HepG2 (cell line): ENCODE measurements around the gene BRCA1. TPM values are rescaled to one million over a fixed set of nuclear protein-coding genes. Genes with fewer than 3 reads are reported as not detected.
"Not testable (repeated sequence)": the region's sequence is repeated elsewhere in the genome, so short reads cannot be mapped to it uniquely, and the experiment has no call there.

Experiments
- ATAC-seq: fragments of 200-7000 bp; cut with Tn5 transposase; 3 replicates; pipeline ENCODE4 v1.9.1; 2020; ENCODE audit warnings: mild to moderate bottlenecking, moderate library complexity
- BruUV-seq: library from RNA; stranded (reverse); fragments of 400-500 nt; replicated peaks from 2 replicates; lab custom pipeline; 2021; lab: Mats Ljungman, UMichigan
- CTCF ChIA-PET: fragments of 300-600 bp; formaldehyde crosslinking; extraction: SDS; loops from one replicate; lab custom pipeline; 2021; ENCODE audit warnings: low total read pairs, inconsistent platforms, low intra/inter-chr PET ratio; lab: Yijun Ruan, JAX
- POLR2A ChIA-PET: fragments of 350-600 bp; sonication (Branson Sonifier 250); formaldehyde crosslinking; loops from one replicate; lab custom pipeline; 2020; ENCODE audit warnings: antibody characterized with exemption, inconsistent platforms; lab: Yijun Ruan, JAX
- DNase-seq: peaks from one replicate; pipeline ENCODE4 v3.0.0-alpha.2; 2015; ENCODE audit warnings: low spot score
- FAIRE-seq: peaks from 3 replicates; lab custom pipeline; 2011; peaks lifted over from hg19 to GRCh38; lab: Jason Lieb, UNC
- H2AFZ ChIP-seq: one replicate; pipeline ENCODE4 v1.6.1; 2011; ENCODE audit warnings: low read length, inconsistent platforms
- H3K27ac ChIP-seq: fragments of 300-600 bp; 3 replicates; pipeline ENCODE4 v1.8.0; 2011; ENCODE audit warnings: mixed run types, mild to moderate bottlenecking, mixed read lengths, low read length, inconsistent platforms; ENCODE audit not compliant: insufficient read depth; ENCODE audit errors: extremely low read length
- H3K27me3 ChIP-seq, 2 experiments: fragments of 200-600 bp in 1 of 2; 2 replicates in 1 of 2; 3 replicates in 1 of 2; pipeline versions ENCODE4 v1.6.0 to v1.8.0; 2011; ENCODE audit warnings: low read length in 2 of 2, mild to moderate bottlenecking in 2 of 2, moderate library complexity in 2 of 2, inconsistent platforms in 1 of 2; ENCODE audit not compliant: insufficient read depth in 2 of 2, control insufficient read depth in 1 of 2
- H3K36me3 ChIP-seq, 2 experiments: fragments of 200-600 bp in 1 of 2; replicated peaks in 1 of 2; 2 replicates in 1 of 2; 3 replicates in 1 of 2; pipeline versions ENCODE4 v1.5.1 to v1.8.0; 2011; ENCODE audit warnings: low read length in 2 of 2, inconsistent platforms in 1 of 2; ENCODE audit not compliant: insufficient read depth in 2 of 2, control insufficient read depth in 1 of 2
- H3K4me1 ChIP-seq: 2 replicates; pipeline ENCODE4 v1.5.1; 2012; ENCODE audit warnings: low read length, inconsistent platforms; ENCODE audit not compliant: insufficient read depth
- H3K4me2 ChIP-seq: 2 replicates; pipeline ENCODE4 v1.6.0; 2011; ENCODE audit warnings: low read depth, low read length, inconsistent platforms
- H3K4me3 ChIP-seq, 3 experiments: fragments of 200-600 bp in 1 of 3; sonication (generic), shearing (Covaris generic) in 1 of 3; replicated peaks in 1 of 3; 2 replicates each; pipeline ENCODE4 v1.5.1; 2011 to 2016; ENCODE audit warnings: low read length in 3 of 3, inconsistent platforms in 2 of 3, low read depth in 2 of 3, mild to moderate bottlenecking in 2 of 3, control low read depth in 1 of 3, mixed read lengths in 1 of 3; ENCODE audit not compliant: insufficient read depth in 1 of 3
- H3K79me2 ChIP-seq: one replicate; pipeline ENCODE4 v1.6.1; 2011; ENCODE audit warnings: low read length, inconsistent platforms; ENCODE audit not compliant: insufficient read depth
- H3K9ac ChIP-seq: 2 replicates; pipeline ENCODE4 v1.6.0; 2011; ENCODE audit warnings: mild to moderate bottlenecking, low read depth, low read length, inconsistent platforms; ENCODE audit not compliant: insufficient read depth
- H3K9me3 ChIP-seq: 2 replicates; pipeline ENCODE4 v1.5.1; 2012; ENCODE audit warnings: mild to moderate bottlenecking, low read length
- H4K20me1 ChIP-seq: 2 replicates; pipeline ENCODE4 v1.6.0; 2011; ENCODE audit warnings: inconsistent platforms, mild to moderate bottlenecking, low read length, moderate library complexity; ENCODE audit not compliant: insufficient read depth
- HDAC1 ChIP-seq: sonication (generic); formaldehyde crosslinking; IDR thresholded peaks from 2 replicates; pipeline ENCODE4 v1.5.1; 2020; ENCODE audit warnings: mild to moderate bottlenecking, missing genetic modification reagents
- JARID2 ChIP-seq: sonication (generic); formaldehyde crosslinking; IDR thresholded peaks from 2 replicates; pipeline ENCODE4 v1.8.1; 2023; ENCODE audit warnings: missing genetic modification reagents, inconsistent platforms; ENCODE audit not compliant: insufficient replicate concordance
- TFE3 ChIP-seq: IDR thresholded peaks from 2 replicates; pipeline ENCODE4 v1.6.1; 2016
- ZNF430 ChIP-seq: sonication (generic); formaldehyde crosslinking; IDR thresholded peaks from 2 replicates; pipeline ENCODE4 v1.9.0; 2021; ENCODE audit warnings: mild to moderate bottlenecking, missing genetic modification reagents
- WGBS: methylation state at CpG from one replicate; pipeline ENCODE4 v1.1.6; 2017; ENCODE audit warnings: low lambda C conversion rate; 5-methylcytosine and 5-hydroxymethylcytosine counted together
- in situ Hi-C: cut with HindIII; loops from 2 replicates; pipeline ENCODE4 v1.10.0; 2017; ENCODE audit warnings: low pct_unique_long_range_greater_than_20kb; ENCODE audit not compliant: extremely low pct_ligation_motif_present
- intact Hi-C: fragments of 100-400 bp; cut with micrococcal nuclease; formaldehyde crosslinking; loops from one replicate; pipeline ENCODE4 v1.10.0; 2022; ENCODE audit not compliant: unreplicated experiment
- polyA plus RNA-seq, 8 experiments: library from polyadenylated mRNA; depleted of rRNA in 3 of 8; stranded (reverse) in 7 of 8; unstranded in 1 of 8; fragments of >200 nt; fragmentation: Illumina TruSeq in 4 of 8; extraction: Trizol in 4 of 8; gene quantifications; 2 replicates each; pipeline versions ENCODE4 v1.2.1 to v1.2.3, GENCODE V29; 2011 to 2016; ENCODE audit warnings: low read depth in 4 of 8, missing spikeins in 1 of 8, mixed read lengths in 1 of 8; ENCODE audit not compliant: insufficient read depth in 1 of 8
- total RNA-seq, 5 experiments: library from RNA; depleted of rRNA; stranded (reverse); fragments of >200 nt; fragmentation: Illumina TruSeq; extraction: Trizol; gene quantifications; 2 replicates each; pipeline ENCODE4 v1.2.3, GENCODE V29; 2016; ENCODE audit warnings: low read depth in 1 of 5
- TF ChIP-seq, protein P1 (sequence below): sonication (generic); formaldehyde crosslinking; conservative IDR thresholded peaks from 2 replicates; pipeline ENCODE4 v1.4.0; 2020; ENCODE audit warnings: mild to moderate bottlenecking, missing genetic modification reagents, moderate library complexity
- TF ChIP-seq, protein P2 (sequence below), 2 experiments: sonication (generic) in 1 of 2; formaldehyde crosslinking in 1 of 2; IDR thresholded peaks; 2 replicates each; pipeline versions ENCODE4 v1.6.1 to v1.9.0; 2014 to 2022; ENCODE audit warnings: antibody characterized with exemption in 1 of 2, borderline replicate concordance in 1 of 2, inconsistent platforms in 1 of 2, low read depth in 1 of 2, missing genetic modification reagents in 1 of 2

The BRCA1 gene
- total and polyA plus RNA-seq, 2 of the 13 experiments (the other 11 are each of a cell fraction or from before 2014, with no cell fraction given): 13.3 to 37.5 TPM

DNA sequence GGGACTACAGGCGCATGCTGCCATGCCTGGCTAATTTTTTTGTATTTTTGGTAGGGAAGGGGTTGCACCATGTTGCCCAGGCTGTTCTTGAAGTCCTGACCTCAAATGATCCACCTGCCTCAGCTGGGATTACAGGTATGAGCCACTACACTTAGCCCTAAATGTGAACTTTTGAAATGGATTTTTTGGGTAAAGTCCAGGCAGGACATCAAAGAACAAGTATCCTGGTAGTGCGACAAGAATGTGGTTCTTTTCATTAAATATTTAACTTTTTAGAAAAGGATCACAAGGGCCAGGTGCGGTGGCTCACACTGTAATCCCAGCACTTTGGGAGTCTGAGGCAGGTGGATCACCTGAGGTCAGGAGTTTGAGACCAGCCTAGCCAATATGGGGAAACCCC, 30.5 kb upstream of the BRCA1 start (continued):
- TF ChIP-seq, protein P1, sequence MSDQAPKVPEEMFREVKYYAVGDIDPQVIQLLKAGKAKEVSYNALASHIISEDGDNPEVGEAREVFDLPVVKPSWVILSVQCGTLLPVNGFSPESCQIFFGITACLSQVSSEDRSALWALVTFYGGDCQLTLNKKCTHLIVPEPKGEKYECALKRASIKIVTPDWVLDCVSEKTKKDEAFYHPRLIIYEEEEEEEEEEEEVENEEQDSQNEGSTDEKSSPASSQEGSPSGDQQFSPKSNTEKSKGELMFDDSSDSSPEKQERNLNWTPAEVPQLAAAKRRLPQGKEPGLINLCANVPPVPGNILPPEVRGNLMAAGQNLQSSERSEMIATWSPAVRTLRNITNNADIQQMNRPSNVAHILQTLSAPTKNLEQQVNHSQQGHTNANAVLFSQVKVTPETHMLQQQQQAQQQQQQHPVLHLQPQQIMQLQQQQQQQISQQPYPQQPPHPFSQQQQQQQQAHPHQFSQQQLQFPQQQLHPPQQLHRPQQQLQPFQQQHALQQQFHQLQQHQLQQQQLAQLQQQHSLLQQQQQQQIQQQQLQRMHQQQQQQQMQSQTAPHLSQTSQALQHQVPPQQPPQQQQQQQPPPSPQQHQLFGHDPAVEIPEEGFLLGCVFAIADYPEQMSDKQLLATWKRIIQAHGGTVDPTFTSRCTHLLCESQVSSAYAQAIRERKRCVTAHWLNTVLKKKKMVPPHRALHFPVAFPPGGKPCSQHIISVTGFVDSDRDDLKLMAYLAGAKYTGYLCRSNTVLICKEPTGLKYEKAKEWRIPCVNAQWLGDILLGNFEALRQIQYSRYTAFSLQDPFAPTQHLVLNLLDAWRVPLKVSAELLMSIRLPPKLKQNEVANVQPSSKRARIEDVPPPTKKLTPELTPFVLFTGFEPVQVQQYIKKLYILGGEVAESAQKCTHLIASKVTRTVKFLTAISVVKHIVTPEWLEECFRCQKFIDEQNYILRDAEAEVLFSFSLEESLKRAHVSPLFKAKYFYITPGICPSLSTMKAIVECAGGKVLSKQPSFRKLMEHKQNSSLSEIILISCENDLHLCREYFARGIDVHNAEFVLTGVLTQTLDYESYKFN (CRISPR knock-in tag): peak; percentile 61
- no peak for TF ChIP-seq TFE3 (CRISPR knock-in tag)
- TF ChIP-seq HDAC1 (CRISPR knock-in tag): peak; percentile 20; the same call in 1 of the 2 replicates
- TF ChIP-seq, protein P2, sequence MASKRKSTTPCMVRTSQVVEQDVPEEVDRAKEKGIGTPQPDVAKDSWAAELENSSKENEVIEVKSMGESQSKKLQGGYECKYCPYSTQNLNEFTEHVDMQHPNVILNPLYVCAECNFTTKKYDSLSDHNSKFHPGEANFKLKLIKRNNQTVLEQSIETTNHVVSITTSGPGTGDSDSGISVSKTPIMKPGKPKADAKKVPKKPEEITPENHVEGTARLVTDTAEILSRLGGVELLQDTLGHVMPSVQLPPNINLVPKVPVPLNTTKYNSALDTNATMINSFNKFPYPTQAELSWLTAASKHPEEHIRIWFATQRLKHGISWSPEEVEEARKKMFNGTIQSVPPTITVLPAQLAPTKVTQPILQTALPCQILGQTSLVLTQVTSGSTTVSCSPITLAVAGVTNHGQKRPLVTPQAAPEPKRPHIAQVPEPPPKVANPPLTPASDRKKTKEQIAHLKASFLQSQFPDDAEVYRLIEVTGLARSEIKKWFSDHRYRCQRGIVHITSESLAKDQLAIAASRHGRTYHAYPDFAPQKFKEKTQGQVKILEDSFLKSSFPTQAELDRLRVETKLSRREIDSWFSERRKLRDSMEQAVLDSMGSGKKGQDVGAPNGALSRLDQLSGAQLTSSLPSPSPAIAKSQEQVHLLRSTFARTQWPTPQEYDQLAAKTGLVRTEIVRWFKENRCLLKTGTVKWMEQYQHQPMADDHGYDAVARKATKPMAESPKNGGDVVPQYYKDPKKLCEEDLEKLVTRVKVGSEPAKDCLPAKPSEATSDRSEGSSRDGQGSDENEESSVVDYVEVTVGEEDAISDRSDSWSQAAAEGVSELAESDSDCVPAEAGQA (IDR thresholded peaks at IDR 0.05; ENCODE audit: low read depth): no peak
- TF ChIP-seq, protein P2 (CRISPR knock-in tag; IDR thresholded peaks at IDR 0.05; ENCODE audit: borderline replicate concordance): no peak
- TF ChIP-seq ZNF430 (CRISPR knock-in tag): 0 out of 2 replicates have a peak, but pooled peaks have one; percentile 39
- no peak for TF ChIP-seq JARID2 (CRISPR knock-in tag)

DNA sequence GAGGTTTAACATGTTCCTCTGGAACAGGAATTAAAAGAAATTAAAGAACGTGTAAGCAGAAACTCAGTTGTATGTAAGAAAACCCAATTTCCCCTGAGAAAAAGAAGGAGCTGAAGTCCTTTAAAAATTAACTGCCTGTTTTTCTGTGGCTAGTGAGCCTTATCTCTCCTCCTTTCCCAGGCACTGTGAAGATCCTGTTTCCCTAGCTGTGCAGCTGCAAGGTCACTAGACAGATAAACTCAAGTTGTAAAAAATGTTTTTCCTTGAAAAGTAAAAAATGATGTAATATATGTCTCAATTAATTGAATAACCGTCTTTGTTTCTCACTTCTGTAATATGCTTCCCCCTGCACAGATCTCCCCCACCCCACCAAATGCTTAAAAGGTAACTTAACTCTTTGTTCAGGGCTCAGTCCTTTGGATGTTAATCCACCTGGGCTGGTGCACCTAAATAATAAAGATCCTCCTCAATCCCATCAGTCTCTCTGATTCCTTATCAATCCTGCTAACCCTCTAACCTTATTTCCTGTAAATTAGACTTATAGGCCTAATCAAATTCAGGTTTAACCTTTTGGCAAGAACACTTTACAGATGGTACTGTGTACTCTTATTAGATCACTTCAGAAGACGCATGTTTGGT, 28.2 kb upstream of the BRCA1 start:
- POLR2A ChIA-PET: interaction anchor here (1.2 kb wide), 1 partner anchor 16 kb away, joined by 4 read pairs; no protein-coding TSS in a partner anchor
- H3K79me2 ChIP-seq, in situ Hi-C loops, BruUV-seq, intact Hi-C loops, H3K4me2 ChIP-seq, H3K27me3 ChIP-seq, H2AFZ ChIP-seq, FAIRE-seq, H3K9ac ChIP-seq, DNase-seq, H3K9me3 ChIP-seq, CTCF ChIA-PET, H3K36me3 ChIP-seq, ATAC-seq, H3K4me3 ChIP-seq, H4K20me1 ChIP-seq: not testable (repeated sequence)
- WGBS: 91% methylated on average over 3 of the region's 3 CpGs
- Histone ChIP-seq H3K4me1 (peaks cover 44% of the 10 kb centered on the region), H3K27ac (peak overlapping the region; percentile 10)
